Upper lobe of left lung (tissue), 6 donors: ENCODE results near the gene USH1C. TPM values are rescaled to one million over a fixed set of nuclear protein-coding genes. Genes with fewer than 3 reads are reported as not detected.

ENCODE experiments used
- ATAC-seq, 2 donors: fragments of 200-7000 bp; cut with Tn5 transposase; one replicate each; pipeline ENCODE4 v1.9.1; 2022; ENCODE audit warnings: mild to moderate bottlenecking in 2 of 2, moderate library complexity in 2 of 2; ENCODE audit not compliant: low FRiP score in 2 of 2
- DNase-seq, 2 donors: peaks; one replicate each; pipeline ENCODE4 v3.0.0-alpha.2; 2019 to 2020
- H3K27ac ChIP-seq, 4 donors: fragments of 200-600 bp; sonication (generic); one replicate each; pipeline ENCODE4 v1.5.1; 2016 to 2019
- H3K27me3 ChIP-seq, 4 donors: fragments of 200-600 bp; sonication (generic); one replicate each; pipeline ENCODE4 v1.5.1; 2017 to 2019
- H3K36me3 ChIP-seq, 4 donors: fragments of 200-600 bp; sonication (generic); one replicate each; pipeline ENCODE4 v1.5.1; 2016 to 2019
- H3K4me1 ChIP-seq, 4 donors: fragments of 200-600 bp; sonication (generic); one replicate each; pipeline ENCODE4 v1.5.1; 2018 to 2019
- H3K4me3 ChIP-seq, 4 donors: fragments of 200-600 bp; sonication (generic); one replicate each; pipeline ENCODE4 v1.5.1; 2017 to 2019; ENCODE audit warnings: mild to moderate bottlenecking in 2 of 4, moderate library complexity in 1 of 4
- H3K9me3 ChIP-seq, 4 donors: fragments of 200-600 bp; sonication (generic); one replicate each; pipeline ENCODE4 v1.5.1; 2018 to 2019
- EP300 ChIP-seq, 4 donors: sonication (generic); formaldehyde crosslinking; IDR thresholded peaks; one replicate each; pipeline ENCODE4 v1.5.1; 2017; ENCODE audit warnings: antibody characterized with exemption in 4 of 4, control low read depth in 2 of 4
- POLR2A ChIP-seq, 4 donors: fragments of 450-650 bp; IDR thresholded peaks; one replicate each; pipeline ENCODE4 v1.5.1; 2016 to 2017; ENCODE audit warnings: antibody characterized with exemption in 4 of 4, mild to moderate bottlenecking in 2 of 4
- POLR2AphosphoS5 ChIP-seq, 2 donors: sonication (generic); formaldehyde crosslinking; IDR thresholded peaks; one replicate each; pipeline ENCODE4 v1.5.1; 2017; ENCODE audit warnings: antibody characterized with exemption in 2 of 2
- WGBS, 2 donors: methylation state at CpG; one replicate each; pipeline ENCODE4 v1.1.5; 2017 to 2018; 5-methylcytosine and 5-hydroxymethylcytosine counted together
- total RNA-seq, 6 donors: library from RNA; depleted of rRNA in 4 of 6; stranded (reverse); fragments of >200 nt in 4 of 6; gene quantifications; one replicate each; pipeline versions ENCODE4 v1.1.0 to v1.2.1, GENCODE V29; 2016 to 2021
- TF ChIP-seq, protein P1 (sequence below), 6 experiments: fragments of 450-650 bp in 4 of 6; fragments of 200-600 bp in 2 of 6; sonication (generic) in 2 of 6; IDR thresholded peaks; one replicate each; pipeline ENCODE4 v1.5.1; 2016 to 2019; ENCODE audit warnings: antibody characterized with exemption in 6 of 6
- donor health status: DM: no; HTN: no; CAD: no; lungs with moderate emphysema.
- donor health status: DM: no; HTN: yes; CAD: no; lungs with severe emphysema.

Gene USH1C
- total RNA-seq = 1 to 10 TPM in 2 of 6 donors, under 1 TPM in 1, not detected in 3; 0.20 to 2.5 (median 1.2) TPM

DNA sequence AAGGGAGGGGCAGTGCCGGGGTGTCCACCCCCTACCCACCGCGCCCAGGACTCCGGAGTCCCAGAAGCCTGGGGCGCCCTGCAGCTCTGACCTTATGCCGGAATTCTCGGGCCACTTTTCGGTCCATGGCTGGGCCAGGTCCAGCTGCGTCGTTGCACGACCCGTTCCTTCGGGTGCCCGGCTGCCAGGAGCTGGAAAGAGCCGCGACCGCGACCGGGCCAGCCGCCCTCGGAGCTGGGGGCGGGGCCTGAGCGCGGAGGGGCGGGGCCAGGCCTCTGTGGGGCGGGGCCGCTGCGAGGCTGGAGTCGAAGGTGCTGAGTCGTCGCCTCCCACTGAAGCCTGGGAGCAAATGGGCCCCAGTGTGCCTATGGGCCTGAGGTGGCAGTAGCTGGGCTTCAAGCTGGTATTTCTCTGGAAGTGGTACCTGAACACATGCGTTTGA, at the start of gene USH1C:
TSS of gene USH1C (minus strand) at position 236 of the 442 bp plus-strand sequence. CDS start at position 127, 109 bp downstream.
- Histone ChIP-seq H3K27ac (no peak within 1 kb of the TSS), H3K4me3 (peak within 1 kb of the TSS in 3 of 4 donors; percentile 7 to 23 (median 21)), H3K4me1 (peaks cover 0 to 8% (median 5%) of the 10 kb centered on the region in 4 donors), H3K36me3 (no peaks in the 10 kb centered on the region), H3K9me3 (no peaks in the 10 kb centered on the region), H3K27me3 (peaks cover 0 to 10% (median 0%) of the 10 kb centered on the region in 4 donors)
- TF ChIP-seq, protein P1, sequence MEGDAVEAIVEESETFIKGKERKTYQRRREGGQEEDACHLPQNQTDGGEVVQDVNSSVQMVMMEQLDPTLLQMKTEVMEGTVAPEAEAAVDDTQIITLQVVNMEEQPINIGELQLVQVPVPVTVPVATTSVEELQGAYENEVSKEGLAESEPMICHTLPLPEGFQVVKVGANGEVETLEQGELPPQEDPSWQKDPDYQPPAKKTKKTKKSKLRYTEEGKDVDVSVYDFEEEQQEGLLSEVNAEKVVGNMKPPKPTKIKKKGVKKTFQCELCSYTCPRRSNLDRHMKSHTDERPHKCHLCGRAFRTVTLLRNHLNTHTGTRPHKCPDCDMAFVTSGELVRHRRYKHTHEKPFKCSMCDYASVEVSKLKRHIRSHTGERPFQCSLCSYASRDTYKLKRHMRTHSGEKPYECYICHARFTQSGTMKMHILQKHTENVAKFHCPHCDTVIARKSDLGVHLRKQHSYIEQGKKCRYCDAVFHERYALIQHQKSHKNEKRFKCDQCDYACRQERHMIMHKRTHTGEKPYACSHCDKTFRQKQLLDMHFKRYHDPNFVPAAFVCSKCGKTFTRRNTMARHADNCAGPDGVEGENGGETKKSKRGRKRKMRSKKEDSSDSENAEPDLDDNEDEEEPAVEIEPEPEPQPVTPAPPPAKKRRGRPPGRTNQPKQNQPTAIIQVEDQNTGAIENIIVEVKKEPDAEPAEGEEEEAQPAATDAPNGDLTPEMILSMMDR (IDR thresholded peaks at IDR 0.05) = no peak
- no peak for TF ChIP-seq EP300 (IDR thresholded peaks at IDR 0.05)
- no peak for TF ChIP-seq POLR2AphosphoS5 (IDR thresholded peaks at IDR 0.05)
- no peak for TF ChIP-seq POLR2A (IDR thresholded peaks at IDR 0.05)
- peak in 1 of 2 donors; percentile 49 for ATAC-seq
- peak in 1 of 2 donors; percentile 88 for DNase-seq
- WGBS, 2 donors = 6 to 24% methylated on average over 9 to 29 of the region's 32 CpGs

DNA sequence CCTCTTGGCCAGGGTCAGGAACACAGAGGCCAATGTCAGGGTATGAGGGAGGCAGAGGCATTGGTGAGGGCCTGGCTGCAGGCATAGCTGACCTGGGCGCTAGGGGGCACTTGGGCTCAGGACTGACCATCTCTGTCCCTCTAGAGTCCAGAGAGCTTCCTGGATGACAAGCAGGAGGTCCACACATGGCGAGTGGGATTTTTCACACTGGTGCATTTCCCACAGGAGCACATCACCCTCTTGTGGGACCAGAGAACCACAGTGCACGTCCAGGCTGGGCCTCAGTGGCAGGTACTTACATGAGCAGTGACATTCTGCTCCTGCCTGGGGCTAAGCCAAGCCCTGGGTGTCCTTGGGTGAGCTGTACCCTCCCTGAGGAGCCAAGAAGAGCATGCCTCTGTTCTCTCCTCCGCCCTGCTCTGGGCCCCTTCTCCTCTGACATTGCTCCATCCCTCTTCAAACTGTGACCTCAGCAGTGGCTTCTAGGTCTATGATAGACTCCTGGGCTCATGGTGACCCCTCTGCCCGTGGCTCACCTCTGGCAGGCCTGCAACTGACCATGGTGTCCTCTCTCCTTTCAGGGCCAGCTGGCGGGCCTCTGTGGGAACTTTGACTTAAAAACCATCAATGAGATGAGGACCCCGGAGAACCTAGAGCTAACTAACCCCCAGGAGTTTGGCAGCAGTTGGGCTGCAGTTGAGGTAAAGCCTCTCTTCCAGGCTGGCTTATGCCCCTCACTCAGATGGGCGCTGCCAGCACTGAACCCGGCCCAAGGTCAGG, 49.4 kb upstream of the USH1C start:
- TF ChIP-seq POLR2A (IDR thresholded peaks at IDR 0.05) (no peak), POLR2AphosphoS5 (IDR thresholded peaks at IDR 0.05) (no peak), EP300 (IDR thresholded peaks at IDR 0.05) (no peak)
- TF ChIP-seq, protein P1 (IDR thresholded peaks at IDR 0.05) = no peak
- DNase-seq = peak in 1 of 2 donors; percentile 20
- Histone ChIP-seq H3K4me1 (no peaks in the 10 kb centered on the region), H3K36me3 (no peaks in the 10 kb centered on the region), H3K4me3 (no peak overlapping the region), H3K27me3 (no peaks in the 10 kb centered on the region), H3K27ac (no peak overlapping the region), H3K9me3 (no peaks in the 10 kb centered on the region)
- WGBS, 2 donors = 70 to 91% methylated on average over 7 to 9 of the region's 9 CpGs
- no peak for ATAC-seq

DNA sequence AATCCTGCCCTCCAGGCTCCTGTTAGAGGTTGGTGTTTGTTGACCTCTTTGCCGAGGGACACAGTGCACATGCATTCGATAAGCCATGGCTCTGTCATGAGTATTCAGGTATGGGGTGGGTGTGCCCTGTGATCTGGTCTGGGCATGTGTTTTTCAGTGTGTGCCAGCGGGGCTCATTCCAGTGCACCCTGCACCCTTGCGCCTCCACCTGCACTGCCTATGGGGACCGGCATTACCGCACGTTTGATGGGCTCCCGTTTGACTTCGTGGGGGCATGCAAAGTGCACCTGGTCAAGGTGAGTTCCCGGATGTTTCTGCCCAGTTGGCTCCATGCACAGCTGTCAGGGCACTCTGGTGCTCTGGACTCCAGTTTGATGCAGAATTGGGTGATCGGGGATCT, 47.1 kb upstream of the USH1C start:
- H3K9me3 ChIP-seq = no peaks in the 10 kb centered on the region
- no peaks in the 10 kb centered on the region for H3K27me3 ChIP-seq
- no peaks in the 10 kb centered on the region for H3K36me3 ChIP-seq
- ATAC-seq (no peak), DNase-seq (peak in 1 of 2 donors; percentile 7)
- H3K27ac ChIP-seq = no peak overlapping the region
- TF ChIP-seq, protein P1 (IDR thresholded peaks at IDR 0.05) = no peak
- TF ChIP-seq POLR2AphosphoS5 (IDR thresholded peaks at IDR 0.05) = no peak
- no peak for TF ChIP-seq POLR2A (IDR thresholded peaks at IDR 0.05)
- no peak for TF ChIP-seq EP300 (IDR thresholded peaks at IDR 0.05)
- H3K4me3 ChIP-seq = no peak overlapping the region
- WGBS, 2 donors = 89 to 93% methylated on average over 3 to 11 of the region's 11 CpGs
- no peaks in the 10 kb centered on the region for H3K4me1 ChIP-seq

DNA sequence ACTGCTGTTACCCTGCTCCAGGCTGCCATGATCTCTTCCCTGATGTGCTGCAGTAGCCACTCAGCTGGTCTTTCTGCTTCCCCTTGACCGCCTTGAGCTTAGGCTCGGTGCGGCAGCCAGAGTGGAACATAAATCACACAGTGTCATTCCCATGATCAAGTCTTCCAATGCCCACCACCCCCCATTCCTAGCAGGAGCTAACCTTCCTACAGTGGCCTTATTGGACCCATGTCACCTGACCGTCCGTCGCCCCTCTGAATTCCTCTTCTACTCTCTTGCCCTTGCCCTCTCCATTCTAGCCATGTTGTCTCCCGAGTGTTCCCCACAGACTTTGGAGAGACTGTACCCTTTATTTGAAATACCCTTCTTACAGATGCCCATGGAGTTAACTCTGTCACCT, 46.2 kb upstream of the USH1C start:
- Histone ChIP-seq H3K27ac (no peak overlapping the region), H3K36me3 (no peaks in the 10 kb centered on the region), H3K4me3 (no peak overlapping the region), H3K9me3 (no peaks in the 10 kb centered on the region), H3K27me3 (no peaks in the 10 kb centered on the region), H3K4me1 (no peaks in the 10 kb centered on the region)
- peak in 1 of 2 donors; percentile 12 for DNase-seq
- TF ChIP-seq POLR2AphosphoS5 (IDR thresholded peaks at IDR 0.05) (no peak), POLR2A (IDR thresholded peaks at IDR 0.05) (no peak), EP300 (IDR thresholded peaks at IDR 0.05) (no peak)
- TF ChIP-seq, protein P1 (IDR thresholded peaks at IDR 0.05) = no peak
- no peak for ATAC-seq
- 87% methylated on average over 7 of the region's 7 CpGs for WGBS, 2 donors
